Parathyroid adenoma (tissue), 2 donors: Measurements from ENCODE around the gene MCTS1.
"Not testable (repeated sequence)": the region's sequence is repeated elsewhere in the genome, so short reads cannot be mapped to it uniquely, and the experiment has no call there.

Experiments
- H2AFZ ChIP-seq: fragments of 300-600 bp; sonication (generic); one replicate; pipeline ENCODE4 v1.7.0; 2017; ENCODE audit warnings: antibody characterized with exemption, mild to moderate bottlenecking
- H3K27ac ChIP-seq: fragments of 300-600 bp; sonication (generic); one replicate; pipeline ENCODE4 v1.7.0; 2017
- H3K27me3 ChIP-seq: fragments of 300-600 bp; sonication (generic); one replicate; pipeline ENCODE4 v1.7.0; 2017; ENCODE audit warnings: low read length; ENCODE audit not compliant: control insufficient read depth, insufficient read depth
- H3K36me3 ChIP-seq: fragments of 300-600 bp; sonication (generic); one replicate; pipeline ENCODE4 v1.7.0; 2017; ENCODE audit warnings: low read length; ENCODE audit not compliant: control insufficient read depth, insufficient read depth
- H3K4me1 ChIP-seq: fragments of 300-600 bp; sonication (generic); one replicate; pipeline ENCODE4 v1.7.0; 2017; ENCODE audit warnings: control low read depth
- H3K4me2 ChIP-seq: fragments of 300-600 bp; sonication (generic); one replicate; pipeline ENCODE4 v1.7.0; 2017; ENCODE audit warnings: low read length
- H3K4me3 ChIP-seq: fragments of 300-600 bp; sonication (generic); one replicate; pipeline ENCODE4 v1.7.0; 2017; ENCODE audit warnings: low read depth, low read length
- H3K79me2 ChIP-seq: fragments of 300-600 bp; sonication (generic); one replicate; pipeline ENCODE4 v1.7.0; 2017; ENCODE audit warnings: control low read depth
- H3K9ac ChIP-seq: fragments of 300-600 bp; sonication (generic); one replicate; pipeline ENCODE4 v1.7.0; 2017; ENCODE audit warnings: mild to moderate bottlenecking
- H3K9me3 ChIP-seq: fragments of 300-600 bp; sonication (generic); one replicate; pipeline ENCODE4 v1.7.0; 2017; ENCODE audit warnings: low read length; ENCODE audit not compliant: control insufficient read depth
- CTCF ChIP-seq: fragments of 300-600 bp; sonication (generic); IDR thresholded peaks from one replicate; pipeline ENCODE4 v1.7.0; 2017; ENCODE audit warnings: antibody characterized with exemption, mild to moderate bottlenecking
- donor health status: primary hyperparathyroidism.

The MCTS1 gene

GRCh38 chrX:120566817-120567216 is 37.1 kb upstream of the MCTS1 start:
- Histone ChIP-seq H3K4me3 (no peak overlapping the region), H2AFZ (no peak overlapping the region), H3K4me2 (no peak overlapping the region), H3K4me1 (no peaks in the 10 kb centered on the region), H3K9ac (no peak overlapping the region), H3K27me3 (no peaks in the 10 kb centered on the region), H3K79me2 (no peaks in the 10 kb centered on the region), H3K36me3 (no peaks in the 10 kb centered on the region), H3K27ac (peak overlapping the region; percentile 11), H3K9me3 (no peaks in the 10 kb centered on the region)
- no peak for TF ChIP-seq CTCF

DNA sequence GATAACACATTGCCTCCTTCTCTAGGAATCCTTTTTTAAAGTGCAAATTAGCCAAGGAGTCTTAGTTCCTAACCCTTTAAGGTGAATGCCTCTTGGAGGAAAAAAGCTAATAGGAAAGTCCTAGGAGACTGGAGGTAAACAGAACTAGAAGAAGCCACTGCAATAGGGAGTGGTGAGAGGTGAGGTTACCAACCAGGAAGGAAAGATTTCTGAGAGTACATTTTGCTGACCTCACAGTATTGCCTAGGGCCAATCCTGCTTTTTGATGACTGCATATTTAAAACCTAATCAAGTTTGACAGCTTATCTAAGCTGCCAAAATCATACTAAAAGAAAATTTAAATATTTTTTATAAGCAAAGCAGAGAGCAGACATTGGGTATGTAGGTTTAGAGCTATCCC is 35.9 kb upstream of the MCTS1 start:
- Histone ChIP-seq H3K36me3 (no peaks in the 10 kb centered on the region), H3K4me1 (no peaks in the 10 kb centered on the region)

DNA sequence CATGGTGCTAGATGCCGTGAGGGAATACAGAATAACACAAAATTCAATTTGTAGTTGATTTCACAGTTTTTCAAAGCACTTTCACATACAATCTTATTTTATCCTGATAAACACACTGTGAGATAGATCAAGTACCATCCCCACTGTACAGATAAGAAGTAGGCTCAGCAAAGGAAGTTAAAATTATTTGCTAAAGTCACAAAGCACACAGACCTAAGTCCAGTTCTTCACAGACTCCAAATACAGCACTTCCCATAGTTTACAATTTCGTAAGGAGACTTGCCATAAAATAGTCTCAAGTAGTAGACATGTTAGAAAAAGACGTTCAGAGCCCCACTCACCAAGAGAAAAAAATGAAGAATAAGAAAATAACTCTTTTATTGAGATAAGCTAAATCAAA is 35.3 kb upstream of the MCTS1 start:
- Histone ChIP-seq H3K27me3 (no peaks in the 10 kb centered on the region), H3K4me3 (no peak overlapping the region), H3K36me3 (no peaks in the 10 kb centered on the region), H3K4me2 (no peak overlapping the region), H3K9ac (no peak overlapping the region), H2AFZ (no peak overlapping the region), H3K27ac (no peak overlapping the region), H3K4me1 (no peaks in the 10 kb centered on the region), H3K79me2 (no peaks in the 10 kb centered on the region), H3K9me3 (no peaks in the 10 kb centered on the region)
- no peak for TF ChIP-seq CTCF

More for the DNA sequence above, 35.9 kb upstream of the MCTS1 start:
- H3K9ac ChIP-seq: no peak overlapping the region
- no peak overlapping the region for H2AFZ ChIP-seq
- no peak overlapping the region for H3K4me2 ChIP-seq
- no peak overlapping the region for H3K4me3 ChIP-seq
- no peak for TF ChIP-seq CTCF
- H3K27ac ChIP-seq: no peak overlapping the region
- H3K27me3 ChIP-seq: no peaks in the 10 kb centered on the region
- H3K9me3 ChIP-seq: no peaks in the 10 kb centered on the region
- no peaks in the 10 kb centered on the region for H3K79me2 ChIP-seq

DNA sequence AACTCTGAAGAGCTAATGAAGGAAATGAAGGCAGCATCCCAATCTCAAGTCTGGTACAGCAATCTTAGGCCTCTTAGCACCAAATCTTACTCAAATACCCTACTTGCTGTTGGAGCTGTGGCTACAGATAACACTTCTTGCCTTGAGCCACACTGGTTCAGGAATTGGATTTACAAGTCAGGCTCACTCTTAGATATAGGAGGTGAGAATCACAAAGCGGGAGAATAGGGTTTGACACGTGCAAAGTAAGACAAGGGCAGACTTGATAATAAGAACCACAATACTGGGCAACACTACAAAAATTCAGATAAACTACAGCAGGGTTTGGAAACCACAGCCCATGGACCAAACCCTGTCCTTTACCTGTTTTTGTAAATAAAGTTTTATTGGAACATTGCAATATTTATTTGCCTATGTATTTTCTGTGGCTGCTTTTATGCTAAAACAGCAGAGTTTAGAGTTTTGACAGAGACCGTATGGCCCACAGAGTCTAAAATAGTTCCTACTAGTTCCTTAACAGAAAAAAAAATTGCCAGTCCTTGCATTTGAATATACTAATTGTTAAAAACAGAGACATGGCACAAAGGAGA is 33.8 kb upstream of the MCTS1 start:
- Histone ChIP-seq H3K9me3 (no peaks in the 10 kb centered on the region), H3K9ac (no peak overlapping the region), H3K79me2 (no peaks in the 10 kb centered on the region), H3K36me3 (no peaks in the 10 kb centered on the region), H3K27me3 (no peaks in the 10 kb centered on the region), H3K4me2 (no peak overlapping the region), H3K4me3 (no peak overlapping the region), H2AFZ (no peak overlapping the region), H3K4me1 (no peaks in the 10 kb centered on the region), H3K27ac (no peak overlapping the region)
- no peak for TF ChIP-seq CTCF

GRCh38 chrX:120573806-120574205 is 30.1 kb upstream of the MCTS1 start:
- H3K9ac ChIP-seq, H3K4me1 ChIP-seq, H2AFZ ChIP-seq, H3K4me3 ChIP-seq, H3K27me3 ChIP-seq, H3K9me3 ChIP-seq, H3K79me2 ChIP-seq, H3K27ac ChIP-seq, H3K4me2 ChIP-seq, H3K36me3 ChIP-seq: not testable (repeated sequence)
